Forelimb muscle (tissue), 1 donor: ENCODE data around the gene FAM149B1. TPM values are rescaled to one million over a fixed set of nuclear protein-coding genes. Genes with fewer than 3 reads are reported as not detected.

Source experiments
- DNase-seq: peaks from one replicate; pipeline ENCODE4 v3.0.0-alpha.2; 2013; ENCODE audit warnings: low read depth
- polyA plus RNA-seq: library from polyadenylated mRNA; unstranded; fragments of 120-200 nt; gene quantifications from one replicate; pipeline ENCODE4 v1.2.1, GENCODE V29; 2013; ENCODE audit not compliant: insufficient read length

FAM149B1 gene
- polyA plus RNA-seq, 1 donor, result 23.4 TPM

- no peak for DNase-seq
These were observed 6.4 kb downstream of the FAM149B1 start for GRCh38 chr10:73174148-73174925.

DNA sequence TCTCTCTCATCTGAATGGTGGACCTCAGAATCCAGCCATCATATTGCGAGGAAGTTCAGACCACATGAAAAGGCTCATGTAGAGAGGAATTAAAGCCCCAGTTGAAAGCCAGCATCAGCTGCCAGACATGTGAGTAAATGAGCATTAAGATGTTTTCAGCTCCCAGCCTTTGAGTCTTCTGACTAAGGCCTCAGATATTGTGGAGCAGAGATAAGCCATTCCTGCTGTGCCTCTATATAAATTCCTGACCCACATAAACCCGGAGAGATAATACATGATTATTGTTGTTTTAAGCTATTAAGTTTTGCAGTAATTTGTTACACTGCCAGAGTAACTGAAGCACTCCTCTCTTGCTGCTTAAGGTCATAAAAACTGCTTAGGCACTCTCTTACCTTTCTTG, 14.6 kb downstream of the FAM149B1 start:
- no peak for DNase-seq

GRCh38 chr10:73183667-73184281, 15.9 kb downstream of the FAM149B1 start:
- no peak for DNase-seq

GRCh38 chr10:73186266-73186665, 18.3 kb downstream of the FAM149B1 start:
- no peak for DNase-seq

DNA sequence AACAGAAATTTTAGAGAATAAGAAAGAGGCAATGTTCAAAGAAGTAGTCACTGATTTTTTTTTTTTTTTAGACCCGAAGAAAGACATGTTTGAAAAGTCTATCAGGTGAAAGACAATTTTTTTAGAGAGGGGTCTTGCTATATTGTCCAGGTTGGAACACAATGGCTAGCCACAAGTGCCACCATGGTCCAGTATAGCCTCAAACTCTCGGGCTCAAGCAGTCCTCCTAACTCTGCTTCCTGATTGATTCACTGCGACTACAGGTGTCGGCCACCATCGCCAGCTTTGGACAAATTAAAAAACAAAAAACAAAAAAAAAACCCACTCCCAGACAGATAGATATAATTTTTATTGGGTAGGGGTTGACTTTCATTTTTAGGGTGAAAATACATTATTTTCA, 22.3 kb downstream of the FAM149B1 start:
- DNase-seq, result no peak

DNA sequence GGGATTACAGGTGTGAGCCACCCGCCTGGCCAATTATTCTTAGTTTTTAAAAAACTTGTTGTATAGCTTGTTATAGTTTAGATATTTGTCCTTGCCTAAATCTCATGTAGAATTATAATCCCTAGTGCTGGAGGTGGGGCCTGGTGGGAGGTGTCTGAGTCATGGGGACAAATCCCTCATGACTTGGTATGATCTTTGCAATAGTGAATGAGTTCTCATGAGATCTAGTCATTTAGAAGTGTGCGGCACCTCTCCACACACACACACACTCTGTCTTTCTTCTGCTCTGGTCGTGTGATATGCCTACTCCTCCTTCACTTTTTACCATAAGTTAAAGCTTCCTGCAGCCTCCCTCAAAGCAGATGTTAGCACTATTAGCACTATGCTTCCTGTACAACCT, 37.2 kb downstream of the FAM149B1 start:
- DNase-seq, result no peak

DNA sequence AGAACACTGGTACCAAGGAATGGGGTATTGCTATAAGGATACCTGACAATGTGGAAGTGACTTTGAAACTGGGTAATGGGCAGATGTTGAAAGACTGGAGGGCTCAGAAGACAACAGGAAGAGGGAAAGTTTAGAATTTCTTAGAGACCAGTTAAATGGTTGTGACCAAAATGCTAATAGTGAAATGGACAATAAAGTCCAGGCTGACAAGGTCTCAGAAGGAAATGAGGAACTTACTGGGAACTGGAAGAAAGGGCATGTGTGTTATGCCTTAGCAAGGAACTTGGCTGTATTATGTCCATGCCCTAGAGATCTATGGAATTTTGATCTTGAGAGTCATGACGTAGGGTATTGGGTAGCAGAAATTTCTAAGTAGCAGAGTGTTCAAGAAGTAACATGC, 38.0 kb downstream of the FAM149B1 start:
- DNase-seq, result no peak

DNA sequence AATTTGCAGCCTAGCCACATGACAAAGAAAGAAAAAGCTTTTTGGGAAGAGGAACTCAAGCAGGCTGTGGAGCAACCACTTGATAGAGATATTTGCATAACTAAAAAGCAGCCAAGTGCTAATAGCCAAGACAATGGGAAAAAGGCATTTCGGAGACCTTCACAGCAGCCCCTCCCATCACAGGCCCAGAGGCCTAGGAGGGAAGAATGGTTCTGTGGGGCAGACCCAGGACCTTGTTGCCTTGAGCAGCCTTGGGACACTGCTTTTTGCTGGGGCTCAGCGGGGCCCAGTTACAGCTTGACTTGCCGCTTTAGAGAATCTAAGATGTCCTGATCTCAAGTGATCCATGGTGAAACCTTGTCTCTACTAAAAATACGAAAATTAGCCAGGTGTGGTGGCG, 38.5 kb downstream of the FAM149B1 start:
- DNase-seq, result no peak

- DNase-seq, result no peak
These were observed 40.0 kb downstream of the FAM149B1 start for GRCh38 chr10:73207883-73208282.

GRCh38 chr10:73209705-73210104, 41.8 kb downstream of the FAM149B1 start:
- no peak for DNase-seq

DNA sequence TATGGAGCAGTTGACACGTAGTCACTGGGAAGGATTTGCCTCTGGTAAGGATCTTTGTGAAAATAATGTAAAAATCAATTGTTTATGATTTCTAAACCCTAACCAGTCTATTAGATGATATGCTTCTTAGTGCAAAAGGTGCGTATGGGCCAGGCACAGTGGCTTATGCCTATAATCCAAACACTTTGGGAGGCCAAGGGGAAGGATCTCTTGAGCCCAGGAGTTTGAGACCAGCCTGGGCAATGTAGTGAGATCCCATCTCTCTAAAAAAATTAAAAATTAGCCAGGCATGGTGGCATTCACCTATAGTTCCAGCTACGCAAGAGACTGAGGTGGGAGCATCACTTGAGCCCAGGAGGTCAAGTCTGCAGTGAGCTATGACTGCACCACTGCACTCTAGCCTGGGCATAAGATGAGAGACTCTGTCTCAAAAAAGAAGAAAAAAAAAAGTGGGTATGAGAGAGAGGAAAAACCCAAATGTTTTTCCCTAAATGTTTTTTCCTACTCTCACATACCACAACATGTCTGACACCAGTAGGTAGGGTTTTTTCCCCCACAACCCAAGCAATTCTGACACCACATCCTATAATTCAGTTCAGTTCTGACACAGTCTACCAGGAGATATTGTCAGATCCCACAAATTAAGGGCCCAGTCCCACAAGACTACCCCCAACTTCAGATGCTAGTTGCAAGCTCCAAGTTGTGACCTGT, 42.6 kb downstream of the FAM149B1 start:
- no peak for DNase-seq

DNA sequence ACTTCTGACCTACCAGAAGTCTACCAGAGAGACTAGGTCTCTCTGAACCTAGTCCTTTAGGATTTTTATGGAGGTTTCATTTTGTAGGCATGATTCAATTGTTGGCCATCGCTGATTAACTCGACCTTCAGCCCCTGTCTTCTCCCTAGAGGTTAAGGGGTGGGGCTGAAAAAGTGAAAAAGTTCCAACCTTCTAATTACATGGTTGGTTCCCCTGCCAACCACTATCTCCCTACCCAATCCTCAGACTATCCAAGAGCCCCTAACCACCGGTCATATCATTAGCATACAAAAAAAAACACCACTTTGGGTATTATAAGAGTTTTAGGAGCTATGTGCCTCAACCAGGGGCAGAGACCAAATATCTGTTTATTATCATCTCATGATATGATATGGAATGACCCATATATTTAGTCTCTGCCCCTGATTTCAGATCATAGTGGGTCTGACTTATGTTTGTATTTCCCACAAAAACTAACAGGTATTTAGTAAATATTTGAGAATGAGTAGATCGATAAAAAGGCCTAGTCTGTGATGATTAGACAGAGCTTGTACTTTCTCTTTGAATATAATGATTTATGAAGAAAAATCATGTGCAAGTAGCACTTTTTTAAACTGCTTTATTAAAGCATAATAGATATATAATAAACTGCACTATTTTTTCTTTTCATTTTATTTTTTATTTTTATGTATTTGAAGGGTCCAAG, 43.3 kb downstream of the FAM149B1 start:
- DNase-seq, result no peak

GRCh38 chr10:73215749-73216148, 47.8 kb downstream of the FAM149B1 start:
- no peak for DNase-seq

- no peak for DNase-seq
These were observed 49.7 kb downstream of the FAM149B1 start for GRCh38 chr10:73217628-73218027.

GRCh38 chr10:73218431-73219191, 50.7 kb downstream of the FAM149B1 start:
- no peak for DNase-seq

DNA sequence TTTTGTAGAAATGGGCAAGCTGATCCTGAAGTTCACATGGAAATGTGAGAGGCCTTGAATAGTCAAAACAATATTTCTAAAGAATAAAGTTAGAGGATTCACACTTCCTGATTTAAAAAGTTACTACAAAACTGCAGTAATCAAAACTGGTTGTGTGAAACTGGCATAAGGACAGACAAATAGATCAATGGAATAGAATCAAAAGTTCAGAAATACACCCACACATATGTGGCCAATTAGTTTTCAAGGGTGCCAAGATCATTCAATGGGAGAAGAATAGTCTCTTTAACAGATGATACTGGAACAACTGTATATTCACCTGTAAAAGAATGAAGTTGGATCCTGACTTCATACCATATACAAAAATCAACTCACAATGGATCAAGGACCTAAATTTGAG, 51.5 kb downstream of the FAM149B1 start:
- no peak for DNase-seq

DNA sequence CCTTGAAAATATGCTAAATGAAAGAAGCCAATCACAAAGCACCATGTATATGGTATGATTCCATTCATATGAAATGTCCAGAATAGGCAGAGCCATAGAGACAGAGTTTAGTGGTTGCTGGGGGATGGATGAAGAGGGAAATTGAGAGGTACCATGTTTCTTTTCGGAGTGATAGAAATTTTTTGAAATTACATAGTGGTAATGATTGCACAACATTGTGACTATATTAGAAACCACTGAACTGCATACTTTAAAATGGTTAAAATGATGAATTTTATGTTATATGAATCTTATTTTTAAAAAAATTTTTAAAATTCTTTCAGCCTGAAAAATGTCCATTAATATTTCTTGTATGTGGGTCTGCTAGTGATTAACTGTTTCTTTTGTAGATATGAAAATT, 53.1 kb downstream of the FAM149B1 start:
- no peak for DNase-seq

DNA sequence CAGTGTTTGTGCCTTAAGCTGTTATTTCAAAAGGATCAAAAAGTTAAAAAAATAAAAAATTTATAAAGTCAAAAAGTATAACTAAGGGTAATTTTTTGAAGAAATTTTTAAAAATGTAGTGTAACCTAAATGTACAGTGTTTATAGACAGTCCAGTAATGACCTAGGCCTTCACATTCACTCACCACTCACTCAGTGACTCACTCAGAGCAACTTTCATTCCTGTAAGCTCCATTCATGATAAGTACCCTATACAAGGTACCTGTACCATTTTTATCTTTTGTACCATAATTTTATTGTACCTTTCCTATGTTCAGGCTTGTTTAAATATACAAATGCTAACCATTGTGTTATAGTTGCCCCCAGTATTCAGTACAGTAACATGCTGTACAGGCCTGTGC, 57.6 kb downstream of the FAM149B1 start:
- DNase-seq, result no peak

GRCh38 chr10:73226663-73227062, 58.7 kb downstream of the FAM149B1 start:
- DNase-seq, result no peak

- no peak for DNase-seq
These were observed 60.3 kb downstream of the FAM149B1 start for GRCh38 chr10:73228247-73228646.

GRCh38 chr10:73229567-73229966, 61.6 kb downstream of the FAM149B1 start:
- DNase-seq, result no peak

DNA sequence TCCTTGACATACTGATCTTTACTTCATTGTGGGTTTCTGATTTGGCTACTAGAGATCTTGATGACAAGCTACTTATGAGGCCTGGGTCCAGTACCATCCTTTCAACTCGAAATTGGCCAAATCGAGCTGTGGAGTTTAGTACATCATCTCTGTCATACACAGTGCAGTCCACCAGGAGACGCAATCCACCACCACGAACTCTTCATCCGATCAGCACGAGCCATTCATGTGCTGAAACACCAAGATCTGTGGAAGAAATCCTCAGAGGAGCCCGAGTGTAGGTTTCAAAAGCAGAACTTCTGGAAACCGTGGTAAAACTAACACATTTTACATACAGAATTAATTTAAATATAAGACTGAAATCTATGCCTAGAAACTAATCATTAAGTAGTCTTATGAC, 65.0 kb downstream of the FAM149B1 start:
- no peak for DNase-seq
